Cardiac muscle cell (in vitro differentiated cells and primary cell): ENCODE results near the gene FAM98A. TPM values are rescaled to one million over a fixed set of nuclear protein-coding genes. Genes with fewer than 3 reads are reported as not detected.

ENCODE experiments used
- DNase-seq, 2 donors: peaks; one replicate each; pipeline versions ENCODE4 v3.0.0 to v3.0.0-alpha.2; 2010 to 2017; ENCODE audit warnings: low read depth in 1 of 2, low spot score in 1 of 2
- H3K27ac ChIP-seq: fragments of 200-600 bp; sonication (generic); 2 replicates; pipeline ENCODE4 v1.5.1; 2016
- H3K27me3 ChIP-seq: fragments of 200-600 bp; sonication (generic); 2 replicates; pipeline ENCODE4 v1.6.0; 2016; ENCODE audit warnings: control low read depth
- H3K36me3 ChIP-seq: fragments of 200-600 bp; sonication (generic); 2 replicates; pipeline ENCODE4 v1.5.1; 2016; ENCODE audit warnings: control low read depth
- H3K4me1 ChIP-seq: fragments of 200-600 bp; sonication (generic); 2 replicates; pipeline ENCODE4 v1.8.1; 2017; ENCODE audit warnings: low read depth, mild to moderate bottlenecking, mixed run types
- H3K4me3 ChIP-seq: fragments of 200-600 bp; sonication (generic); 2 replicates; pipeline ENCODE4 v1.5.1; 2016; ENCODE audit warnings: mild to moderate bottlenecking
- H3K9me3 ChIP-seq: fragments of 200-600 bp; sonication (generic); 2 replicates; pipeline ENCODE4 v1.5.1; 2017; ENCODE audit warnings: low read depth, mild to moderate bottlenecking, control low read depth
- CTCF ChIP-seq: IDR thresholded peaks from 2 replicates; pipeline ENCODE4 v1.5.1; 2012; ENCODE audit warnings: low read depth, mild to moderate bottlenecking, low read length
- polyA plus RNA-seq: library from polyadenylated mRNA; unstranded; fragments of >200 nt; fragmentation: Nextera tagmentation; extraction: Ambion mirVana; gene quantifications from 2 replicates; pipeline ENCODE4 v1.2.1, GENCODE V29; 2016
- total RNA-seq: library from RNA; depleted of rRNA; stranded (reverse); fragments of >200 nt; gene quantifications from 2 replicates; pipeline ENCODE4 v1.2.3, GENCODE V29; 2016

Gene FAM98A
- total and polyA plus RNA-seq, 2 experiments from 2014 or later, result 32.6 to 40.8 TPM

- no peak for DNase-seq
- Histone ChIP-seq H3K27me3 (no peaks in the 10 kb centered on the region), H3K9me3 (no peaks in the 10 kb centered on the region), H3K4me3 (no peak overlapping the region), H3K4me1 (peaks cover 11% of the 10 kb centered on the region), H3K27ac (no peak overlapping the region), H3K36me3 (no peaks in the 10 kb centered on the region)
- no peak for TF ChIP-seq CTCF
Measured at GRCh38 chr2:33633315-33633714, 34.2 kb upstream of the FAM98A start.

- Histone ChIP-seq H3K9me3 (no peaks in the 10 kb centered on the region), H3K4me1 (peaks cover 11% of the 10 kb centered on the region), H3K36me3 (no peaks in the 10 kb centered on the region), H3K27me3 (no peaks in the 10 kb centered on the region), H3K4me3 (no peak overlapping the region), H3K27ac (no peak overlapping the region)
- no peak for DNase-seq
- no peak for TF ChIP-seq CTCF
Measured at GRCh38 chr2:33632831-33633230, 33.7 kb upstream of the FAM98A start.

GRCh38 chr2:33628031-33628827 lies 29.1 kb upstream of the FAM98A start:
- no peak for TF ChIP-seq CTCF
- Histone ChIP-seq H3K4me1 (no peaks in the 10 kb centered on the region), H3K4me3 (no peak overlapping the region), H3K9me3 (no peaks in the 10 kb centered on the region), H3K27me3 (no peaks in the 10 kb centered on the region), H3K27ac (no peak overlapping the region), H3K36me3 (no peaks in the 10 kb centered on the region)
- DNase-seq, result no peak

- DNase-seq, result no peak
- no peaks in the 10 kb centered on the region for H3K9me3 ChIP-seq
- no peaks in the 10 kb centered on the region for H3K4me1 ChIP-seq
- no peak for TF ChIP-seq CTCF
- no peaks in the 10 kb centered on the region for H3K27me3 ChIP-seq
- H3K4me3 ChIP-seq, result no peak overlapping the region
- H3K27ac ChIP-seq, result no peak overlapping the region
- H3K36me3 ChIP-seq, result no peaks in the 10 kb centered on the region
Measured at GRCh38 chr2:33619028-33619427, 19.9 kb upstream of the FAM98A start.

- DNase-seq, result no peak
- Histone ChIP-seq H3K27me3 (no peaks in the 10 kb centered on the region), H3K4me1 (no peaks in the 10 kb centered on the region), H3K4me3 (no peak overlapping the region), H3K36me3 (no peaks in the 10 kb centered on the region), H3K27ac (no peak overlapping the region), H3K9me3 (no peaks in the 10 kb centered on the region)
- TF ChIP-seq CTCF, result no peak
Measured at GRCh38 chr2:33617989-33618388, 18.9 kb upstream of the FAM98A start.
